Naive thymus-derived CD4-positive, alpha-beta T cell (primary cell): ENCODE measurements around the gene FIG4. TPM values are rescaled to one million over a fixed set of nuclear protein-coding genes. Genes with fewer than 3 reads are reported as not detected.
"Not testable (repeated sequence)": the region's sequence is repeated elsewhere in the genome, so short reads cannot be mapped to it uniquely, and the experiment has no call there.

ENCODE experiments used
- ATAC-seq: fragments of 150-1000 bp; cut with Tn5 transposase; 2 replicates; pipeline ENCODE4 v1.10.0; 2021; ENCODE audit warnings: mild to moderate bottlenecking, moderate library complexity
- CTCF ChIA-PET: fragments of 350-600 bp; sonication (Branson Sonifier 250); formaldehyde crosslinking; loops from one replicate; lab custom pipeline; 2021; ENCODE audit warnings: antibody characterized with exemption; lab: Charles Lee
- POLR2A ChIA-PET: fragments of 350-600 bp; sonication (Branson Sonifier 250); formaldehyde crosslinking; loops from one replicate; lab custom pipeline; 2021; ENCODE audit warnings: antibody characterized with exemption, inconsistent platforms; lab: Charles Lee
- DNase-seq, 9 donors: peaks; one replicate each; pipeline versions ENCODE4 v3.0.0 to v3.0.0-alpha.2; 2020 to 2022; ENCODE audit warnings: mixed read lengths in 1 of 9
- H3K27ac ChIP-seq: one replicate; pipeline ENCODE4 v1.7.0; 2013; ENCODE audit warnings: mild to moderate bottlenecking, low read depth, low read length, moderate library complexity
- H3K27me3 ChIP-seq, 2 donors: one replicate each; pipeline ENCODE4 v1.7.0; 2013; ENCODE audit warnings: low read length in 2 of 2, mild to moderate bottlenecking in 2 of 2, moderate library complexity in 2 of 2; ENCODE audit not compliant: control insufficient read depth in 2 of 2, insufficient read depth in 2 of 2
- H3K36me3 ChIP-seq, 3 experiments: 1 replicate in 2 of 3; 2 replicates in 1 of 3; pipeline ENCODE4 v1.7.0; 2013; ENCODE audit warnings: low read length in 3 of 3, mild to moderate bottlenecking in 3 of 3, moderate library complexity in 1 of 3; ENCODE audit not compliant: insufficient read depth in 3 of 3, control insufficient read depth in 2 of 3
- H3K4me1 ChIP-seq, 2 donors: one replicate each; pipeline ENCODE4 v1.7.0; 2013; ENCODE audit warnings: low read length in 2 of 2, mild to moderate bottlenecking in 2 of 2, moderate library complexity in 1 of 2; ENCODE audit not compliant: control insufficient read depth in 2 of 2, insufficient read depth in 2 of 2
- H3K4me3 ChIP-seq: 2 replicates; pipeline ENCODE4 v1.7.0; 2013; ENCODE audit warnings: mild to moderate bottlenecking, low read length
- H3K9me3 ChIP-seq, 3 experiments: 1 replicate in 2 of 3; 2 replicates in 1 of 3; pipeline ENCODE4 v1.7.0; 2013; ENCODE audit warnings: low read length in 3 of 3; ENCODE audit not compliant: control insufficient read depth in 2 of 3
- H3K27ac Mint-ChIP-seq, 9 donors: one replicate each; pipeline ENCODE4 v1.8.0; 2020 to 2022; ENCODE audit warnings: mixed read lengths in 9 of 9, mild to moderate bottlenecking in 8 of 9, moderate library complexity in 5 of 9, inconsistent platforms in 2 of 9
- H3K27me3 Mint-ChIP-seq, 5 donors: one replicate each; pipeline ENCODE4 v1.8.0; 2021 to 2022; ENCODE audit warnings: mixed read lengths in 5 of 5, mild to moderate bottlenecking in 1 of 5
- H3K36me3 Mint-ChIP-seq, 5 donors: one replicate each; pipeline ENCODE4 v1.8.0; 2020 to 2022; ENCODE audit warnings: mixed read lengths in 5 of 5, mild to moderate bottlenecking in 3 of 5, inconsistent platforms in 1 of 5
- H3K4me1 Mint-ChIP-seq, 7 donors: one replicate each; pipeline ENCODE4 v1.8.0; 2020 to 2022; ENCODE audit warnings: mixed read lengths in 7 of 7, mild to moderate bottlenecking in 3 of 7, inconsistent platforms in 1 of 7
- H3K4me3 Mint-ChIP-seq, 10 donors: one replicate each; pipeline ENCODE4 v1.8.0; 2020 to 2022; ENCODE audit warnings: mild to moderate bottlenecking in 10 of 10, mixed read lengths in 10 of 10, moderate library complexity in 6 of 10, inconsistent platforms in 2 of 10
- H3K9me3 Mint-ChIP-seq, 11 donors: one replicate each; pipeline ENCODE4 v1.8.0; 2020 to 2022; ENCODE audit warnings: mixed read lengths in 11 of 11, mild to moderate bottlenecking in 4 of 11, inconsistent platforms in 1 of 11, moderate library complexity in 1 of 11
- intact Hi-C, 2 donors: fragments of 100-400 bp; cut with micrococcal nuclease; formaldehyde crosslinking; loops; one replicate each; pipeline ENCODE4 v1.15.1; 2023
- polyA plus RNA-seq, 2 donors: library from polyadenylated mRNA; unstranded; fragments of 300-500 nt; fragmentation: Illumina TruSeq; gene quantifications; one replicate each; pipeline ENCODE4 v1.2.3, GENCODE V29; 2021
- total RNA-seq, 6 experiments: library from RNA in 5 of 6; stranded (reverse) in 5 of 6; gene quantifications; 1 replicate in 5 of 6; 2 replicates in 1 of 6; pipeline ENCODE4 v1.2.3 and lab custom pipeline; 2021 to 2026

FIG4 gene
- total and polyA plus RNA-seq, 7 experiments from 2014 or later: 6.8 to 16.5 (median 13.4) TPM

GRCh38 chr6:109744779-109745178, 53.7 kb downstream of the FIG4 start:
- H3K4me3 ChIP-seq, H3K4me1 ChIP-seq, H3K4me3 Mint-ChIP-seq, H3K9me3 ChIP-seq, H3K9me3 Mint-ChIP-seq, H3K27ac ChIP-seq, H3K4me1 Mint-ChIP-seq, ATAC-seq, H3K27me3 ChIP-seq, CTCF ChIA-PET, H3K27me3 Mint-ChIP-seq, POLR2A ChIA-PET, H3K27ac Mint-ChIP-seq, intact Hi-C loops, DNase-seq: not testable (repeated sequence)
- H3K36me3 Mint-ChIP-seq: peaks cover 14 to 54% (median 33%) of the 10 kb centered on the region in 5 donors
- H3K36me3 ChIP-seq: peaks cover 0 to 13% (median 7%) of the 10 kb centered on the region in 3 experiments

GRCh38 chr6:109747221-109747620, 56.1 kb downstream of the FIG4 start:
- ChIA-PET POLR2A (no interaction called here), CTCF (no interaction called here)
- Mint-ChIP-seq H3K9me3 (peaks cover 0 to 6% (median 0%) of the 10 kb centered on the region in 11 donors), H3K4me3 (no peak overlapping the region), H3K27ac (no peak overlapping the region), H3K36me3 (peaks cover 6 to 51% (median 24%) of the 10 kb centered on the region in 5 donors), H3K4me1 (no peaks in the 10 kb centered on the region), H3K27me3 (no peaks in the 10 kb centered on the region)
- ATAC-seq (no peak), DNase-seq (no peak)
- H3K9me3 ChIP-seq: no peaks in the 10 kb centered on the region
- intact Hi-C loops: no loop called here
- no peaks in the 10 kb centered on the region for H3K27me3 ChIP-seq
- no peaks in the 10 kb centered on the region for H3K4me1 ChIP-seq
- no peak overlapping the region for H3K4me3 ChIP-seq
- no peak overlapping the region for H3K27ac ChIP-seq
- peaks cover 0 to 9% (median 0%) of the 10 kb centered on the region in 3 experiments for H3K36me3 ChIP-seq

GRCh38 chr6:109759098-109759955, 68.2 kb downstream of the FIG4 start:
- no peak overlapping the region for H3K4me3 Mint-ChIP-seq
- Histone ChIP-seq H3K9me3 (no peaks in the 10 kb centered on the region), H3K4me1 (no peaks in the 10 kb centered on the region), H3K27me3 (no peaks in the 10 kb centered on the region), H3K36me3 (peaks cover 0 to 9% (median 4%) of the 10 kb centered on the region in 3 experiments), H3K27ac (no peak overlapping the region), H3K4me3 (no peak overlapping the region)
- POLR2A ChIA-PET: no interaction called here
- H3K4me1 Mint-ChIP-seq: peaks cover 0 to 18% (median 10%) of the 10 kb centered on the region in 7 donors
- H3K9me3 Mint-ChIP-seq: peaks cover 0 to 32% (median 10%) of the 10 kb centered on the region in 11 donors
- H3K27ac Mint-ChIP-seq: peak overlapping the region in 2 of 9 donors; percentile 13 to 41
- intact Hi-C loops: no loop called here
- H3K27me3 Mint-ChIP-seq: no peaks in the 10 kb centered on the region
- H3K36me3 Mint-ChIP-seq: peaks cover 30 to 83% (median 53%) of the 10 kb centered on the region in 5 donors
- CTCF ChIA-PET: no interaction called here
- ATAC-seq (no peak), DNase-seq (no peak)

GRCh38 chr6:109760208-109760607, 69.1 kb downstream of the FIG4 start:
- Histone ChIP-seq H3K4me3 (no peak overlapping the region), H3K27me3 (no peaks in the 10 kb centered on the region), H3K9me3 (no peaks in the 10 kb centered on the region), H3K36me3 (peaks cover 0 to 9% (median 4%) of the 10 kb centered on the region in 3 experiments), H3K27ac (no peak overlapping the region), H3K4me1 (no peaks in the 10 kb centered on the region)
- Mint-ChIP-seq H3K9me3 (peaks cover 0 to 29% (median 10%) of the 10 kb centered on the region in 11 donors), H3K27me3 (no peaks in the 10 kb centered on the region), H3K36me3 (peaks cover 25 to 82% (median 47%) of the 10 kb centered on the region in 5 donors), H3K27ac (no peak overlapping the region), H3K4me1 (peaks cover 0 to 18% (median 10%) of the 10 kb centered on the region in 7 donors), H3K4me3 (no peak overlapping the region)
- ChIA-PET CTCF (no interaction called here), POLR2A (no interaction called here)
- DNase-seq (no peak), ATAC-seq (no peak)
- intact Hi-C loops: no loop called here

- ChIA-PET CTCF (no interaction called here), POLR2A (no interaction called here)
- Histone ChIP-seq H3K4me3 (no peak overlapping the region), H3K9me3 (no peaks in the 10 kb centered on the region), H3K4me1 (no peaks in the 10 kb centered on the region), H3K36me3 (peaks cover 0 to 17% (median 4%) of the 10 kb centered on the region in 3 experiments), H3K27me3 (no peaks in the 10 kb centered on the region), H3K27ac (no peak overlapping the region)
- ATAC-seq (no peak), DNase-seq (no peak)
- no peak overlapping the region for H3K4me3 Mint-ChIP-seq
- peaks cover 8 to 77% (median 32%) of the 10 kb centered on the region in 5 donors for H3K36me3 Mint-ChIP-seq
- peaks cover 0 to 18% (median 10%) of the 10 kb centered on the region in 7 donors for H3K4me1 Mint-ChIP-seq
- H3K27ac Mint-ChIP-seq: no peak overlapping the region
- peaks cover 0 to 17% (median 2%) of the 10 kb centered on the region in 11 donors for H3K9me3 Mint-ChIP-seq
- intact Hi-C loops: no loop called here
- no peaks in the 10 kb centered on the region for H3K27me3 Mint-ChIP-seq
Measured at GRCh38 chr6:109762166-109762565, 71.1 kb downstream of the FIG4 start.

GRCh38 chr6:109762769-109763441, 71.8 kb downstream of the FIG4 start:
- POLR2A ChIA-PET: no interaction called here
- DNase-seq: no peak
- Mint-ChIP-seq H3K27me3 (no peaks in the 10 kb centered on the region), H3K9me3 (peaks cover 0 to 10% (median 0%) of the 10 kb centered on the region in 11 donors), H3K27ac (no peak overlapping the region), H3K4me1 (peaks cover 0 to 18% (median 10%) of the 10 kb centered on the region in 7 donors), H3K4me3 (no peak overlapping the region), H3K36me3 (peaks cover 4 to 77% (median 27%) of the 10 kb centered on the region in 5 donors)
- intact Hi-C loops: no loop called here
- Histone ChIP-seq H3K4me3 (no peak overlapping the region), H3K9me3 (no peaks in the 10 kb centered on the region), H3K27ac (no peak overlapping the region), H3K4me1 (no peaks in the 10 kb centered on the region), H3K36me3 (peaks cover 0 to 20% (median 4%) of the 10 kb centered on the region in 3 experiments), H3K27me3 (no peaks in the 10 kb centered on the region)
- CTCF ChIA-PET: no interaction called here
- no peak for ATAC-seq
